ENCODE results near the gene GNS.

The GNS gene

DNA sequence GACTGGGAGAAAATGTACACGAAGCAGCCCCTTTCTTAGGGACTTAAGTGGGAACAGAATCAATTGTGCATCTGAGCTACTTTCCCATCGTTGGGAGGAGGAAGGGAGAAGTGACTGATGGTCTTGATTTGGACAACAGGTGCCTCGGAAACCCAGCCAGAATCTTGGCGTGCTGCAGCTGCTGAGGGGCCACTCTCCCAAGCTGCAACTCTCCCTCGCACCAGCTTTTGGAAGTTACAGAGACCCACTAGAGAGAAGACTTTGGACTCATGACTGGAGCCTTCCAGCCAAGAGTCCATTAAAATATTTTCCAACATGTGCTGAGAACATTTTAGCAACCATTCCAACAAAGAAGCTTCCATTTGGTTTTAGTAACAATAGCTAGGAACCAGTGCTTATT lies 52.3 kb downstream of the GNS start:
- no peak overlapping the region for H3K23ac ChIP-seq (ENCODE audit: low read depth, low read length, poor library complexity)
- no peak overlapping the region for H3K14ac ChIP-seq (ENCODE audit: low read length)
- no peak overlapping the region for H3K4me3 ChIP-seq (ENCODE audit: low read length in 2 of 2)
- H2BK5ac ChIP-seq (ENCODE audit: low read length): no peak overlapping the region
- no peak overlapping the region for H3K9ac ChIP-seq (ENCODE audit: low read depth, low read length, poor library complexity)
- H3K4ac ChIP-seq (ENCODE audit: low read length): no peak overlapping the region
- H3K79me1 ChIP-seq (ENCODE audit: low read depth, low read length): no peaks in the 10 kb centered on the region
- WGBS, 2 donors (ENCODE audit: extremely low coverage in 2 of 2, insufficient read length in 2 of 2, insufficient replicate concordance in 1 of 2): no CpG with 5 or more reads among the region's 5 CpGs
- no peak overlapping the region for H2AFZ ChIP-seq (ENCODE audit: low read length)
- no peak overlapping the region for H4K91ac ChIP-seq (ENCODE audit: low read depth, low read length, poor library complexity)
- H3K36me3 ChIP-seq (replicated peaks in 1 of 2; ENCODE audit: control insufficient read depth in 2 of 2, insufficient read depth in 2 of 2, low read length in 2 of 2): no peaks in the 10 kb centered on the region
- no peak overlapping the region for H2BK120ac ChIP-seq (ENCODE audit: low read depth, low read length)
- H3K4me1 ChIP-seq (ENCODE audit: control insufficient read depth in 2 of 2, insufficient read depth in 1 of 2, low read depth in 1 of 2, low read length in 2 of 2): no peaks in the 10 kb centered on the region
- H3K9me3 ChIP-seq (replicated peaks in 1 of 2; ENCODE audit: control insufficient read depth in 2 of 2, insufficient read depth in 1 of 2, low read depth in 1 of 2, low read length in 2 of 2): no peaks in the 10 kb centered on the region
- DNase-seq (ENCODE audit: low spot score): no peak
- H3K18ac ChIP-seq (ENCODE audit: low read length): no peak overlapping the region
- H2BK15ac ChIP-seq (ENCODE audit: low read length): no peak overlapping the region
- H2BK12ac ChIP-seq (ENCODE audit: low read length): no peak overlapping the region
- no peak overlapping the region for H3K27ac ChIP-seq (replicated peaks; ENCODE audit: low read length)
- no peaks in the 10 kb centered on the region for H3K27me3 ChIP-seq (ENCODE audit: control insufficient read depth in 3 of 3, insufficient read depth in 3 of 3, low read depth in 1 of 3, low read length in 3 of 3)
- H4K8ac ChIP-seq (ENCODE audit: low read depth, low read length): no peak overlapping the region
- no peak overlapping the region for H2AK5ac ChIP-seq (ENCODE audit: low read depth, low read length)
- H3K4me2 ChIP-seq (ENCODE audit: insufficient read depth, low read length, poor library complexity, severe bottlenecking): no peak overlapping the region

GRCh38 chr12:64706306-64706705 lies 52.9 kb downstream of the GNS start:
- Histone ChIP-seq H3K23ac (ENCODE audit: low read depth, low read length, poor library complexity) (no peak overlapping the region), H4K91ac (ENCODE audit: low read depth, low read length, poor library complexity) (no peak overlapping the region), H3K27me3 (ENCODE audit: control insufficient read depth in 3 of 3, insufficient read depth in 3 of 3, low read depth in 1 of 3, low read length in 3 of 3) (no peaks in the 10 kb centered on the region), H3K27ac (replicated peaks; ENCODE audit: low read length) (no peak overlapping the region), H2BK5ac (ENCODE audit: low read length) (no peak overlapping the region), H4K8ac (ENCODE audit: low read depth, low read length) (no peak overlapping the region), H3K9ac (ENCODE audit: low read depth, low read length, poor library complexity) (no peak overlapping the region), H3K4ac (ENCODE audit: low read length) (no peak overlapping the region), H3K18ac (ENCODE audit: low read length) (no peak overlapping the region), H2AK5ac (ENCODE audit: low read depth, low read length) (no peak overlapping the region), H3K4me3 (ENCODE audit: low read length in 2 of 2) (no peak overlapping the region), H3K79me1 (ENCODE audit: low read depth, low read length) (no peaks in the 10 kb centered on the region), H2AFZ (ENCODE audit: low read length) (no peak overlapping the region), H3K4me1 (ENCODE audit: control insufficient read depth in 2 of 2, insufficient read depth in 1 of 2, low read depth in 1 of 2, low read length in 2 of 2) (no peaks in the 10 kb centered on the region), H3K14ac (ENCODE audit: low read length) (no peak overlapping the region), H2BK12ac (ENCODE audit: low read length) (no peak overlapping the region), H2BK120ac (ENCODE audit: low read depth, low read length) (no peak overlapping the region), H3K4me2 (ENCODE audit: insufficient read depth, low read length, poor library complexity, severe bottlenecking) (no peak overlapping the region), H2BK15ac (ENCODE audit: low read length) (no peak overlapping the region), H3K9me3 (replicated peaks in 1 of 2; ENCODE audit: control insufficient read depth in 2 of 2, insufficient read depth in 1 of 2, low read depth in 1 of 2, low read length in 2 of 2) (no peaks in the 10 kb centered on the region), H3K36me3 (replicated peaks in 1 of 2; ENCODE audit: control insufficient read depth in 2 of 2, insufficient read depth in 2 of 2, low read length in 2 of 2) (no peaks in the 10 kb centered on the region)
- no peak for DNase-seq (ENCODE audit: low spot score)
- no CpG with 5 or more reads among the region's 3 CpGs for WGBS, 2 donors (ENCODE audit: extremely low coverage in 2 of 2, insufficient read length in 2 of 2, insufficient replicate concordance in 1 of 2)

DNA sequence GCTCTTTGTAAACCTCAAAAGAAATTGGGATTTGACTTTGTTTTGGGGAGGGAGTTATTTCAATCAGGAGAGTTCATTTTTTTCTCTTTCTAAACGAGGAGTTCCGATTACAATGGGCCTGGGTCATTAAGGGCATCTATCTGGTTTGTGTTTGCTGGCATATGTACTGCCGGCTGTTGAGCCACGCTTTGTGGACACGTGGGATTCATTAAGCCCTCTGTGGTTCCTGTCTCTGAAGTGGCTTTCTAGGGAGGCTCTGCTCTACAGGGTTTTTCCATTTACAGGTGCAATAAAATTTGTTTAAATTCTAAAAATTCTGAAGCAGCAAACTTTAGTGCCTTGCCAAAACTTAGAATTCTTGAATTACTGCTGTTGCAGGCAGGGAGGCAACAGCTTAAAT lies 57.9 kb downstream of the GNS start:
- no peaks in the 10 kb centered on the region for H3K27me3 ChIP-seq (ENCODE audit: control insufficient read depth in 3 of 3, insufficient read depth in 3 of 3, low read depth in 1 of 3, low read length in 3 of 3)
- no peak overlapping the region for H2AK5ac ChIP-seq (ENCODE audit: low read depth, low read length)
- no peak overlapping the region for H3K4me2 ChIP-seq (ENCODE audit: insufficient read depth, low read length, poor library complexity, severe bottlenecking)
- no peak overlapping the region for H2BK15ac ChIP-seq (ENCODE audit: low read length)
- no peaks in the 10 kb centered on the region for H3K9me3 ChIP-seq (replicated peaks in 1 of 2; ENCODE audit: control insufficient read depth in 2 of 2, insufficient read depth in 1 of 2, low read depth in 1 of 2, low read length in 2 of 2)
- no peaks in the 10 kb centered on the region for H3K36me3 ChIP-seq (replicated peaks in 1 of 2; ENCODE audit: control insufficient read depth in 2 of 2, insufficient read depth in 2 of 2, low read length in 2 of 2)
- H2BK5ac ChIP-seq (ENCODE audit: low read length): no peak overlapping the region
- no peak overlapping the region for H3K23ac ChIP-seq (ENCODE audit: low read depth, low read length, poor library complexity)
- no peak overlapping the region for H3K9ac ChIP-seq (ENCODE audit: low read depth, low read length, poor library complexity)
- H3K4me1 ChIP-seq (ENCODE audit: control insufficient read depth in 2 of 2, insufficient read depth in 1 of 2, low read depth in 1 of 2, low read length in 2 of 2): peaks cover 1 to 4% of the 10 kb centered on the region in 2 donors
- H2AFZ ChIP-seq (ENCODE audit: low read length): no peak overlapping the region
- no peak overlapping the region for H3K4me3 ChIP-seq (ENCODE audit: low read length in 2 of 2)
- H3K4ac ChIP-seq (ENCODE audit: low read length): no peak overlapping the region
- WGBS, 2 donors (ENCODE audit: extremely low coverage in 2 of 2, insufficient read length in 2 of 2, insufficient replicate concordance in 1 of 2): no CpG with 5 or more reads among the region's 5 CpGs
- H3K79me1 ChIP-seq (ENCODE audit: low read depth, low read length): no peaks in the 10 kb centered on the region
- H4K91ac ChIP-seq (ENCODE audit: low read depth, low read length, poor library complexity): no peak overlapping the region
- H4K8ac ChIP-seq (ENCODE audit: low read depth, low read length): no peak overlapping the region
- no peak for DNase-seq (ENCODE audit: low spot score)
- H2BK120ac ChIP-seq (ENCODE audit: low read depth, low read length): no peak overlapping the region
- no peak overlapping the region for H3K14ac ChIP-seq (ENCODE audit: low read length)
- H3K18ac ChIP-seq (ENCODE audit: low read length): no peak overlapping the region
- H2BK12ac ChIP-seq (ENCODE audit: low read length): no peak overlapping the region
- H3K27ac ChIP-seq (replicated peaks; ENCODE audit: low read length): no peak overlapping the region

DNA sequence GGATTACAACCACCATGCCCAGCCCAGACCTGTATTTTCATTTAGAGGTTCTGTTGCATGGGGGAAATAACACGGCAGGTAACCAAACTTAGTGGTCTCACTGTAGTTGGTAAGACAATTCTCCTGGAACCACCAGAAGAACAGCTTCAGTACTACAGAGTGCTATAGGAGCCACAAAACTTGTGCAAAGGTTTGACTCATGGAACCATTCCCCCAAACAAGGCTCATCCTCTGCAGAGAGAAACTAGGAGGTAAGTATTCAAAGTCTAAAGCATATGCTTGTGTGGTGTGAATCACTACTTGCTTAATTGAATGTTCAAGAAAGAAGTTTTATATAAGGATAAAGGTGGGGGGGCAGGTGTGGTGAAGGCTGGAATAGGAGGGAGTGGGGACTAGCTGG lies 58.7 kb downstream of the GNS start:
- no peak overlapping the region for H3K9ac ChIP-seq (ENCODE audit: low read depth, low read length, poor library complexity)
- H3K14ac ChIP-seq (ENCODE audit: low read length): no peak overlapping the region
- H3K4ac ChIP-seq (ENCODE audit: low read length): no peak overlapping the region
- H3K18ac ChIP-seq (ENCODE audit: low read length): no peak overlapping the region
- WGBS, 2 donors (ENCODE audit: extremely low coverage in 2 of 2, insufficient read length in 2 of 2, insufficient replicate concordance in 1 of 2): no CpG with 5 or more reads among the region's 1 CpG
- H3K79me1 ChIP-seq (ENCODE audit: low read depth, low read length): no peaks in the 10 kb centered on the region
- H3K9me3 ChIP-seq (replicated peaks in 1 of 2; ENCODE audit: control insufficient read depth in 2 of 2, insufficient read depth in 1 of 2, low read depth in 1 of 2, low read length in 2 of 2): peaks cover 0 to under 1% of the 10 kb centered on the region in 2 donors
- H2AK5ac ChIP-seq (ENCODE audit: low read depth, low read length): no peak overlapping the region
- no peak overlapping the region for H3K23ac ChIP-seq (ENCODE audit: low read depth, low read length, poor library complexity)
- no peak overlapping the region for H3K27ac ChIP-seq (replicated peaks; ENCODE audit: low read length)
- no peak overlapping the region for H3K4me3 ChIP-seq (ENCODE audit: low read length in 2 of 2)
- no peak overlapping the region for H2BK12ac ChIP-seq (ENCODE audit: low read length)
- H4K91ac ChIP-seq (ENCODE audit: low read depth, low read length, poor library complexity): no peak overlapping the region
- no peak overlapping the region for H2AFZ ChIP-seq (ENCODE audit: low read length)
- H3K4me1 ChIP-seq (ENCODE audit: control insufficient read depth in 2 of 2, insufficient read depth in 1 of 2, low read depth in 1 of 2, low read length in 2 of 2): peaks cover 3 to 8% of the 10 kb centered on the region in 2 donors
- no peak for DNase-seq (ENCODE audit: low spot score)
- H3K36me3 ChIP-seq (replicated peaks in 1 of 2; ENCODE audit: control insufficient read depth in 2 of 2, insufficient read depth in 2 of 2, low read length in 2 of 2): peaks cover under 1 to 1% of the 10 kb centered on the region in 2 donors
- no peak overlapping the region for H2BK15ac ChIP-seq (ENCODE audit: low read length)
- H2BK5ac ChIP-seq (ENCODE audit: low read length): no peak overlapping the region
- H4K8ac ChIP-seq (ENCODE audit: low read depth, low read length): no peak overlapping the region
- no peaks in the 10 kb centered on the region for H3K27me3 ChIP-seq (ENCODE audit: control insufficient read depth in 3 of 3, insufficient read depth in 3 of 3, low read depth in 1 of 3, low read length in 3 of 3)
- H3K4me2 ChIP-seq (ENCODE audit: insufficient read depth, low read length, poor library complexity, severe bottlenecking): no peak overlapping the region
- H2BK120ac ChIP-seq (ENCODE audit: low read depth, low read length): no peak overlapping the region
